ENCODE results near the gene RNF149.
"Not testable (repeated sequence)": the region's sequence is repeated elsewhere in the genome, so short reads cannot be mapped to it uniquely, and the experiment has no call there.

The RNF149 gene, protein sequence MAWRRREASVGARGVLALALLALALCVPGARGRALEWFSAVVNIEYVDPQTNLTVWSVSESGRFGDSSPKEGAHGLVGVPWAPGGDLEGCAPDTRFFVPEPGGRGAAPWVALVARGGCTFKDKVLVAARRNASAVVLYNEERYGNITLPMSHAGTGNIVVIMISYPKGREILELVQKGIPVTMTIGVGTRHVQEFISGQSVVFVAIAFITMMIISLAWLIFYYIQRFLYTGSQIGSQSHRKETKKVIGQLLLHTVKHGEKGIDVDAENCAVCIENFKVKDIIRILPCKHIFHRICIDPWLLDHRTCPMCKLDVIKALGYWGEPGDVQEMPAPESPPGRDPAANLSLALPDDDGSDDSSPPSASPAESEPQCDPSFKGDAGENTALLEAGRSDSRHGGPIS

DNA sequence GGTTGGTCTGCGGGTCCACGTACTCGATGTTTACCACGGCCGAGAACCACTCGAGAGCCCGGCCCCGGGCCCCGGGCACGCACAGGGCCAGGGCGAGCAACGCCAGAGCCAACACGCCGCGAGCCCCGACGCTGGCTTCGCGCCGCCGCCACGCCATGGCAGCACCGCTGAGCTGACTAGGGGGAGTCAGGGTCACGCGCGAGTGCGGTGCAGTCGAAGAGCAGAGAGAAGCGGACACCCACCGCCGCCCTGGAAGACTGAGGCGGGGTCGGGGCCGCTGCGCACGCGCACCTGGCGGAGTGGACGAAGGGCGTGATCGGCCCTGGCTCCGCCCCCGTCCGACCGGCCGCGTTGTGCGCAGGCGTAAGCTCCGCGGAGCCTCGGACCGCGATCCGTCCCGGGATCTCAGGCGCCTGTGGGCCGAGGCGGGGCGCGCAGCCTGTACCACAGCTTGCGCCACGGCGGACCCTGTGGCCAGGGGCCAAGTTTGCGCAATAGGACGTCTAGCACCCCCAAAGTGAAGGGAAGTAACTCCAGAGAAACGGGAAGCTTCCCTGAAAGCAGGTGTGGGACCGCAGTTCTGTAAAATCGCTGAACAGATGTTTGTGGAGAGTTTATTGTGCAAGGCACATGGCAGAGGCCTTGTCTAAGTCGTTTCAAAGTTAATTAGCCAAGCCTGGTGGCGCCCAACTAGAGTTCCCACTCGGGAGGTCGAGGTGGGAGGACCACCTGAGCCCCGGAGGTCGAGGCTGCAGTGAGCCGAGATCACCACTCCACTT lies at the start of gene RNF149:
TSS of gene RNF149 (minus strand) at position 270 of the 779 bp plus-strand sequence. CDS start at position 157, 113 bp downstream.
- peak; percentile 91 for DNase-seq

DNA sequence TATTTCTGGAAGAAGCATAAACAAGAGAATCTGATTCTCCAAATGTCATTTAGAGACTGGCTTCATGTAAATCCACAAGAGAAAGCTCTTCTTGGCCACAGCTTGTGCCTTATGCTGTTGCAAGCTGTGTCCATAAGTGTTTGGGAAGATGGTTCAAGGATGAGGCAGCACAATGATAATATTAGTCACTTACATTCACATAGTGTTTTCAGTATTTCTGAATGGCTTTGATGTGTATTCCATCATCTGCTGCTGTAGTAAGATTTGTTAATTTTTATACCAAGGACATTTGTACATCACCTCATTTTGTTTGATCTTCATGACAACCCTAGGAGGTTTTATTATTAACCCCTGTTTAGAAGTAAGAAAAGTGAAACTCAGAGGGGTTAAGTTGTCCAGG lies 48.9 kb upstream of the RNF149 start:
- DNase-seq: no peak

DNA sequence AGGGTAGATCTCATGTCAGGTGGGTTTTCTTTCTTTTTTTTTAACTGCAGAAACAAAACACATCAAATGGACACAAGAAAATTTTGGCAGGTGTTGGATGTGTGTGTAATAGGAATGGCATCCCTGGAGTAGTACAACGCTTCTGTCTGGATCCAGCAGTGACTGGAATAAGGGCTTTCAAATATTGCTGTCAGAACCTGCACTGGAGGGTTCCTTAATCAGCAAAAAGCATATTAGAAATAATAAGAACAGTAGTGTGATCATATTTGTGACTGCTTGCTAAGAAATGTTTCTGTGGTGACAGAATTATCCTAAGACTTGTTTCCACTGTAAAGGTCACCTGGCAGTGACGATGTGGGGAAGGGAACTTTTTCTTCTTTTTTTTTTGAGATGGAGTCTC lies 48.0 kb upstream of the RNF149 start:
- no peak for DNase-seq

DNA sequence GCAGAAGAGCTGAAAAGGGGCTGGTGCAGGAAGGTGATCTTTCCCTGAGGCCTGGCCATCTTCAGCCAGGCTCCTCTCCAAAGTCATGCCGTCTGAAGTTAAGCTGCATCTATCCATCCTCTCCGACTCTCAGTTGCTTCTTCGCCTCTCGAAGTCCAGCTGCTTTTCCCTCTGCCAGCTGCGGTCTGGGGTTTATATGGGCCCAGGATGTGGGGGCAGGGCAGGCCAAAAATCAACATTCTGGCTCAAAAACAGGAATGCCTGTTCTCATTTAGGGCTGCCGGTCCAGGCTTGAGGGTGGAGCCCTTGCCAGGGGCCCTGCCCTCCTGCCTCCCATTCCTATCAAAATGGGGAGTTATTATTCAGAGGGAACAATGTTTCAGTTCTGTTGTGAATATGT lies 47.6 kb upstream of the RNF149 start:
- DNase-seq: no peak

DNA sequence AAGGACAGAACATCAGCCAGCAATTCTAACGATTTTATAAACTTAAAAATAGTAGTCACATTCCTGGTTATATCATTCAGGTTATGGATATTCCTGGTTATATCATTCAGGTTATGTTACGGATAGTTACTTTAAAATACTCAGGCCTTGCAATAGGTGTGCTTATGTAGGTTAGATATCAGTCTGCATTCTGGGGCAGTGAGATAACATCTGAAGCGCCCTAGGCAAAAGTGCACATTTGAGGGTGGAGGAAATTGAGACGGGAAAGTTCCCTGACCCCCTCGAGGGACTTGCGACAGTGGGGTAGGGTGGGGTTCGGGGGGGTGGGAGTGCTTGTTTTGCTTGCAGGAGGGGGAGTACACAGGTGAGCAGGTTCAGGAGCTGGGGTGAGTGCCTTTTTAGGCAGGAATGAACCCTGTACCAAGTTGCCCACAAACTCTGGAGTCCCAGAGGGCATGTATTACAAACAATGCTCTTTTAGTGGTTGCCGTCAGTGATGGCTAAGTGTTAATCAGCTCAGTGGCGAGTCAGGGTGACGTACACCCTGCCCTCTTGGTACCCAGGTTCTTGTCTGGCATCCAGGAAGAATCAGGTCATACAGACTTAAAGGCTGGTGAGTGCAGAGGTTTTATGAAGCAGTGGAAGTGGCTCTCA lies 47.0 kb upstream of the RNF149 start:
- no peak for DNase-seq

DNA sequence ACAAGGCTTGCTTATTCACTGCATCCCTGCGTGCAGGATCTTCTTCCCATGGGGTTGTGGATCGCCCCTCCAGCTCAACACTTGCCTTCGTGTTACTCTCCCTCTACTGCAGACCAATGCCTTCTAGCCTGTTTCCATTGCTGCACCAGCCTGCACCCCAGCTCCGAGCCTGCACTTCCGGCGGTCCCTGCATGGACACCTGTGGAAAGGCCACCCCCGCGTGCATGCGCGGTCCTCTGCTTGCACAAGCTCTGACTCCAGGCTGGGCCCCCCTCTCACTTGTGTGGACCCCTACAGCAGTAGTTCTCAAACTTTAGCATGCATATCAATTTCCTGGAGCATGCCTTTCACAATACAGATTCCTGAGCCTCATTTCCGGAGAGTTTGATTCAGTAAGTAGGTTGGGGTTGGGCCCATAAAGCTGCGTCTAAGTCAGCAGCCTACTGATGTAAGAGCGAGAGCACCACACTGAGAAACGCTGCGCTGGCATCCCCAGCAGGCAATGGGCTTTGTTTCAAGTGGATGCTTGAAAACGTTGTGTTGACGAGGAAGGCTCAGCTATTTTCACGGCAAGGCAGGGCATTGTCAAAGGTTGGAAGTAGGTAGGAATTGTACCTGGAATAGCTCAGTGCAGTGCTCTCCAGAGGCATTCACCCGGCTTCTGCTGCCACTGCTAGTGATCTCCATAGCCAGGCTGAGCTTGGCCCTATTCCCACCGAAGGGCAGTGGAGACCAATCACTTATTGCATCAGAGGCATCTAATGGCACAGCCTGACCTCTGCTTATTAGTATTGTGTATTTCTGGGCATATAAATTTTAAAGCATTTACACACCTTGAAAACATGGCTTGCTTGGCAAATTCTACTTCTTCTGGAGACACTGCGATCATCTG lies 46.2 kb upstream of the RNF149 start:
- DNase-seq: no peak

DNA sequence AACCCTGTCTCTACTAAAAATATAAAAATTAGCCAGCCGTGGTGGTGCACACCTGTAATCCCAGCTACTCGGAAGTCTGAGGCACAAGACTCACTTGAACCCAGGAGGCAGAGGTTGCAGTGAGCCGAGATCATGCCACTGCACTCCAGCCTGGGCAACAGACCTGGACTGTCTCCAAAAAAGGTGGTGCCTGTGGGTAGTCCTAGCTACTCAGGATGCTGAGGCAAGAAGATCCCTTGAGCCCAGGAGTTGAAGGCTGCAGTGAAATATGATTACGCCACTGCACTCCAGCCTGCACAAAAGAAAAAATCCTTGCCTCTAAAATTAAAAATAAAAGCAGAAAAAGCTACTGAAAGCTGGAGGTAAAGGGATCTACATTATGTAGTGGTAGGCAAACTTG lies 44.1 kb upstream of the RNF149 start:
- not testable (repeated sequence) for DNase-seq

DNA sequence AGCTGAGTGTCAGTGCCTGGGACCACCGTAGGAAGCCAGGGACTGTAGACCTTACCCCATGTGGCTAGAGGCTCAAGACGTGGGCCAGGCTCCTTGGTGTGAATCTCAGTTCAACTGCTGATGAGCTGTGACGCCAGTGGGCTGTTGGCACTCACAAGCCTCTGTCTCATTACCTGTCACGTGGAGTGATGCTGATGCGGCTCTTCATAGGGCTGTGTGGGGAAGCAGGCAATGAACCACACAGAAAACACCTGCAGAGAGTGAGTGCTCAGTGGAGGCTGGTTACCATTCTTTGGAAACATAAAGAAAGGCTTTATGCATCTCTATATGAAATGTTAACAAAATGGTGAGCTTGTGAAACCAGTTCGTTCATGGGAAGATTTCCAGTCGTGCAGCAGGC lies 42.7 kb upstream of the RNF149 start:
- DNase-seq: no peak

DNA sequence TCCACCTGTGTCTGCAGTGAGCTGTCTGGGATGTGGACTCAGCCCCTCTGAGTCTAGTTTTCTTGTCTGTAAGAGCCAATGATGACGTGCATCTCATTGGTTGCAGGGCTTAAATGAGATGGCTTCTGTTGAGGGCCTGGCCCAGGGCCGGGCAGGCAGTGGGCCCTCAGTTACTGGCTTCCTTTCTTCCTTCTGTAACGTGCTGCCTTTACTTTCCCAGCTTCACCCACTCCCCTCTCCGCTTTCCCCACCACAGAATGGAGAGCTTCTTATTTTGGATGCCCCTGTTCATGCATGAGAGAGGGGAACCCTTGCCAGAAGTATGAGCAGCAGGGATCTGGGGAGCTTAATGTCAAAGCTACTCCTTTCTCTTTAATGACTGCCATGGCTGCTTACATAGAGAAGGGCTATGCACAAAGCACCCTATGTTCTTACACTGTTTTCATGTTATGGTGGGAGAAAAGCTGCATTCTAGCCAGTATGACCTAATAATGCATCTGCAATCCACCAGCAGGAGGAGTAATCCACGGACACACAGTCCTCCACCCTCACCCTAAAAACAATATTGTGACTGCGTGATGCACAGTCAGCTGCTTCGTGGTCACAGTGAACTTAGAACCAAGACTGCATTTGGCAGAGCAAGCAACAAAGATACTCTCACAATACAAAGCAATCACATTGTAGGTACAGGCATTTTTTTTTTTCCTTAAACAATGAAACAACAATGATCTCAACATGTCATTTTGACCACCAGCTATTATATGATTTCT lies 41.6 kb upstream of the RNF149 start:
- no peak for DNase-seq

DNA sequence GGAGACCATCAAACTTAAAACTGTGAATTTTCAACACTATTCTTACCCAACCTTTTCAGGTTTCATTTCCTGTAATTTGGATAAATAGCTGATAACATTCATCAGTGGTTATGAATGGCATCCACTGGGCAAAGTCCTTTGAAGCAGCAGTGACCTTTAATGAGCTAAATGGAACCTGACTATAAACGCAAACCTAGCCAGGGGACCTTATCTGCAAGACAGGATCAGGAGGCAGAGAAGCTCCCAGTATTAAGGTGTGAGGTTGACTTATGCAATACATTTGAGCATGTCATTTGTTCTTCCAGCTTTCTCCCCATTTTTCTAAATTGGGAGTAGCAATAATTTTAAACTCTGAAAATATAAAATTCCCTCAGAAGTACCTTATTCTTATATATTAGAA lies 40.4 kb upstream of the RNF149 start:
- no peak for DNase-seq

DNA sequence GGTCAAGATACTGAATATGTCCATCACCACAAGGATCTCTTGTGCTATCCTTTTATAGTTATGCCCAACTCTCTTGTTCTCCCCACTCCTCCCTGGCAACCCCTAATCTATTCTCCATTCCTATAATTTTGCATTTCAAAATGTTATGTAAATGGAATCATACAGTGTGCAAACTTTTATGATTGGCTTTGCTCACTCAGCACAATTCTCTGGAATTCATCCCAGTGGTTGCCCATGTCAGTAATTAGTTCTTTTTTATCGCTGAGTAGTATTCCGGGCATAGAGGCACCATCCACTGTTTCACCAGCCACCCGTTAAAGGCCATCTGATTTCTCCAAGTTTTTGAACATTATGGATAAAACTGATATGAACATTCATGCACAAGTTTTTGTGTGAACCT lies 38.4 kb upstream of the RNF149 start:
- DNase-seq: no peak

DNA sequence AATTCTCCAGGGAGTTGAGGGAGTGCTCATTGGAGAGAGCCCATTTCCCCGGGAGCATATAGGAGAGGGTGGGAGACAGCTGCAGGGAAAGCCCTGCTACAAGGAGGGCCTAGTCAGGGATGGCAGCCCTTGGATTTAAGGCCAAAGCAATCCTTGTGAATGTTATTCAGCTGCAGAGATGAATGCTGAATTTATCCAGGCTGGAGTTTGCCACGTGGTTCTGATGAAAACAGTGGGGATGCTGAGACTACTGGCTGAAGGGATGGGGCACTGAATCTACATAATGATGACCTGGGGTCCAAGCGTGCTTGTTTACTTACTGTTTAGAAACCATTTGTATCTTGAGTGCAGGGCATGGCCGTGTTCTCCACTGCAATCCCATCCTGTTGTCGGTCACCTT lies 35.6 kb upstream of the RNF149 start:
- DNase-seq: no peak

DNA sequence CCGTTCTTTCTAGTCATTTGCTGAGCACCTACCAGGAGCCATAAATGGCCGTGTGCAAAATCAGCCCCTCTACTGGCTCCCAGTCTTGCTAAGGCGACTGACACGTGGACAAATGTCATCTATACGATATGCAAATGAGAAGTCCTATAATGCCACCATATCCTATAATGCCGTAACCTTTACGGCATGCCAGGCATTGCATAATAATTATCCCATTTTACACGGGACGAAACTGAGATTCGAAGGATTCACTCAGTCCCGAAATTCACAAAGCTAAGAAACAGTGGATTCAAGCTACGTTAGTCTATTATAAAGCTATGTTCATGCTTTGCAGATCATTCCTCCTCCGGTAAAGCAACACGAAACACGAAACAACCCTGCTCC lies 34.1 kb upstream of the RNF149 start:
- no peak for DNase-seq

DNA sequence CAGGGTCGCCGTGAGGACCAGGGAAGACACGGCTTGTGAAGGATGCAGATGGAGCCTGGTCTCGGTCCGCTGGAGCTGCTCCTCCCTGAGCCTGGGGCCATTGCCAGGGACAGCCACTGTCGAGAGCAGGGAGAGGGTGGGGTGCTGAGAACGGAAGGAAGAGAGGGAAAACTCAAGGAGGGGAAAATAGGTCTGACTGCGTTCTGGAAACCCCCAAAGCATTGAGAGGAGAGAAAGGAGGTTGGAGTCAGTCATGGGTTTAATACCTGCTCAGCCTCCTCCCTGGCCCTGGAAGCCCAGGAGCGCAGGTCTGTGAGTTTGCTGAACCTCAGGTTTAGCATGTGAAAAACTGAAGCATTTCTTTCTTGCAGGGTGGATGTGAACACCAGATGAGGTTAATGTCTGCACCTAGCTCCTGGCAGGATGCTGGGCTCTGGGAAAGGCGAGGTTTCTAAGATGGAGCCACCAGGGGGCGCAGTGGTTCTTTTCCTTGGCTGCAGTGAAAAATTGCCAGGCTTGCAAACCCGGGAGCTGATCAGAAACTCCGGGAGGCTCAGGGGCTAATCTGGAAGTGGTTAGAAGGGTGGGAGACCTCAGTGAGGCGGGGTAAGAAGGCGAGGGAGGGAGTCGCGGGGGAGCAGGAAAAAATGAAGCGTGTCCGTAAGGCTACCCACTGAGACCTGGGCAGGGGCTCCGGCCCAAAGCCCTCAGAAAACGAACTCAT lies 33.6 kb upstream of the RNF149 start:
- peak; percentile 33 for DNase-seq

DNA sequence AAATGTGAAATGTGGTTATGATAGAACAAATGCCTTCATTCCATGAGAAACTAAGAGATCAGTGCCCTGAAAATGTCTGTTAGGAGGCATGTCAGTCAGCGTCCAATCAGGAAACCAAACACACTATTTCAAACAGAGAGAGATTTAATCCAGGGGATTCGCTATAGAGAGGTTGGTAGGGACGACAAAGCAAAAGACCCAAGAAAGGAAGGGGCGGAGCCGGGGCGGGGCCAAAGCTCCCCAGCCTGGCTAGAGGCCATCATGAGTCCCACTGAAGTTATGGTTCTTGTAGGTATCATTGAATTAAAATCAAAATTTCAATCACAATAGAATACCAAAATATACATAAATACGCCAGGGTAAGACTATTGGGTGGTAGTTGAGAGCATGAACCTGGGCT lies 32.9 kb upstream of the RNF149 start:
- no peak for DNase-seq

DNA sequence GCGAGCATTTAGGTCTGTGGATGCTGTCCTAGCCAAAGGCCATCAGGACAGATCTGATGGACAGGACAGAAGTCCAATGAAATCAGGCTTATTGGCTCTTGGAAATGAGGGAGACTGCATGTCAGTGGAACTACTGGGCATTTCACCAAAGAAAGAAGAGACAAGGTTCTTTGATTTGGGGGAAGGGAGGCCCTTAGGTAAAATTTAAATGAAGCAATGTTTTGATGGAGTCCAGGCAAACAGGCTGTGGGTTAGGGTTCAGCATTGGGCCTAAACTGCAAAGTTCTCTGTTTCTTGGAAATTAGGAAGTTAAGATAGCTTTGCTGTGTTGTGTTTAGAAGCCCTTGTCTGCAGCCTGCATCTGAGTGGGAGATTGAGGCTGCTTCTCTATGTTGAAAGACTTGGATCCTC lies 31.6 kb upstream of the RNF149 start:
- DNase-seq: peak; percentile 40

DNA sequence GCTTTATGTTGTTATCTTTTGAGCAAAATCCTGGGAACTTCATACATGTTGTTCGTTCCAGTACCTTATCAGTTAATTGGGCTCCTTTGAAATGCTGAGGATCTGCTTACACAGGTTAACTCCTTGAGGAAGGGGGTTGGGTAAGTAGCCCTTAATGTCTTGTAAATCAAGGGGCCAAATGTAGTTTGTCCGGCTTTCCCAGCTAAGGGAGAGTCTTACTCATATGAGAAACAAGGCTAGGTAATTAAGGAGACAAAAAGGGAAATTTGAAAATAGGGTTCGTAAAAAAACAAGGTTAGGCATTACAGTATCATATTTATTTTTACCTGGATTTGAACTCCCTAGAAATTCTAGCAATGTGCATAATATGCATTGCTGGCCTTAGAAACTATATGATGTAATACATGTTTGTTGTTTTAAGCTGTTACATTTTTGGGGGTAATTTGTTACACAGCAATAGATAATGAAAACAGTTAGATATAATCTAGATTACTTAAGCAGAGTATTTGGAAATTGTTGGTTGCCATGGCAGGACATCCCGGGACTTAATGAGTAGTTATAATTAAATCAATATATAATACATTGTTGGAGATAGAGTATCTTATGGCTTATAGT lies 30.9 kb upstream of the RNF149 start:
- DNase-seq: no peak

DNA sequence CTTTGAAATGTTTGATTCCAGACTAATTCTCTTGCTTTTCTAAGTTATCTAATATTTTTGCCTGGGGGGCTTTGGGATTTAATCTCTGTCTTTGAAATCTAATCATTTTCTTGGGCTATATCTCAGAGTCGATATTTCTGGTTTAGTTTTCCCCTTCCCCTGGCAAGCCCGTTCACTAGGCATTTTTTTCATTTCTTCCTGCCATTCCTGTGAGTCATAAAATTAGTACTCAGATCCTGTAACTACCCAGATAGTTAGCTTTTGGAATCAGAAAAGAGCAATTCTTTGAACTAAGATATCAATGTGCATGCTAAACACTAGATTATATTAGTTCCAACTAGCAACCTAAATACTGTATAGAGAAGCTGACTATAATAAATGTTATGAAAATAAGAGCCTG lies 29.4 kb upstream of the RNF149 start:
- no peak for DNase-seq

DNA sequence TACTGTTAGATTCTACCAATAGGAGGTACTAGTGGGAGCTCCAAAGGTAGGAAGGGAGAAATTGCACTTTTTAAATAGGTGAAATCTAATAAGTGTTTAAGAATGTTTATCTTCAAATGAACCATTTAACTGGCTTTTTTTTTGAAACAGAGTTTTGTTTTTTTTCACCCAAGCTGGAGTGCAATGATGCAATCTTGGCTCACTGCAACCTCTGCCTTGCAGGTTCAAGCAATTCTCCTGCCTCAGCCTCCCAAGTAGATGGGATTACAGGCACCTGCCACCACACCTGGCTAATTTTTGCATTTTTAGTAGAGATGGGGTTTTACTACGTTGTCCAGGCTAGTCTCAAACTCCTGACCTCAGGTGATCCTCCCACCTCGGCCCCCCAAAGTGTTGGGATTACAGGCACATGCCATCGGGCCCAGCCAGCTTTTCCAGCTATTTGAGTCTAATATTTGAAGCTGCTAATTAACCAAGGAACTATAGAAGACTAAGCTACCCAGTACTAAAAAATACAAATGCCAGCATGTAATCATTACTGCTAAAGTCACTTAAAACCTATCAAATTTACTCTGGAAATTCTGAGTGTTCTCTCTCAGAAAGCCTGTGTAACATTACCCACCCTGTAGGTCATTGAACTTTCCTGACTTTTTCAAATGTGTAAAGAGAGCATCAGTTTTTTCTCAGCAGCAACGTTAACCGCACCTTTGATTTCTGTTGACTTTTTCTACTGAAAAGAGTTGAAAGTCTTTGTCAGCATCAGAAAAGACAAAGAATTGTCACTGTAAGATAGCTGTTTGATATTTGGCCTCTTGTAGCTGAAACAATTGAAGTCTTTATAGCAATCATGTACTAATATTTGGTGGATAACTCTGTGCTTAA lies 24.6 kb upstream of the RNF149 start:
- DNase-seq: no peak

DNA sequence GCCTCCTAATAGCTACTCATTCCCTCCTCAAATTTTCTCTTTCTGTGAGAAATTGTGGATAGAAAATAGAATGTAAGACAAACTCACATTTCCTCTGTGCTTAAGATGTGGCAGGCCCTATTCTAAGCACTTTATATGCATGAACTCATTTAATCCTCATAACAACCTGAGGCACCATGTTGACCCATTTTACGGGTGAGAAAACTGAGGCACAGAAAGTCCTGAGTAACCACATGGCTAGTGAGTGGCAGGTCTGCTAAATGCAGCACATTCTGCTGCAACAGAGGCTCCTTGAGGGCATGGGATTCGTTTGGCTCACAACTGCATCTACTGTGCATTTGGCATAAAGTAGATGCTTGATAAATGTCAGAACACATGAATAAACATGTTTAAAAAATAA lies 22.7 kb upstream of the RNF149 start:
- no peak for DNase-seq

All from KG1 (cell line).